ENCODE results near the gene CCDC71L. TPM values are rescaled to one million over a fixed set of nuclear protein-coding genes. Genes with fewer than 3 reads are reported as not detected.
A peak's percentile ranks its signal among the peaks of the same experiment; 100 is the strongest.

Gene CCDC71L
- total RNA-seq, 1 experiment from 2014 or later, result 11.0 TPM

DNA sequence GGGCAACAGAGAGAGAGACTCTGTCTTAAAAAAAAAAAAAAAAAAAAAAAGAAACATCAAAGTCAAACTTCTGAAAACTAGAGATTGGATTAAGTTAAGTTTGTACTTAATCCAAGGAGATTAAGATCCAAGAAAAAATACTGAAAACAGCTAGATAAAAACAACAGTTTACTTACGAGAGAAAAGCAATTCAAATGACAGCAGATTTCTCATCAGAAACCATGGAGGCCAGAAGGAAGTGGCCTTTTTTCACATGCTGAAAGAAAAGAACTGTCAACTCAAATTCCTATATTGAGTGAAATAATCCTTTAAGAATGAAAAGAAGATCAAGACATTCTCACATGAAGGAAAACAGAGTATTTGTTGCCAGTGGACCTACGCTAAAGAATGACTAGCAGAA is 5.4 kb upstream of the CCDC71L start:
- Histone ChIP-seq H3K9me3 (no peaks in the 10 kb centered on the region), H3K4me3 (no peak overlapping the region), H3K27me3 (no peaks in the 10 kb centered on the region), H3K36me3 (no peaks in the 10 kb centered on the region)
- DNase-seq, result no peak

- H3K4me3 ChIP-seq, result no peak overlapping the region
- H3K9me3 ChIP-seq, result no peaks in the 10 kb centered on the region
Measured at GRCh38 chr7:106664343-106664742, 3.4 kb upstream of the CCDC71L start.

DNA sequence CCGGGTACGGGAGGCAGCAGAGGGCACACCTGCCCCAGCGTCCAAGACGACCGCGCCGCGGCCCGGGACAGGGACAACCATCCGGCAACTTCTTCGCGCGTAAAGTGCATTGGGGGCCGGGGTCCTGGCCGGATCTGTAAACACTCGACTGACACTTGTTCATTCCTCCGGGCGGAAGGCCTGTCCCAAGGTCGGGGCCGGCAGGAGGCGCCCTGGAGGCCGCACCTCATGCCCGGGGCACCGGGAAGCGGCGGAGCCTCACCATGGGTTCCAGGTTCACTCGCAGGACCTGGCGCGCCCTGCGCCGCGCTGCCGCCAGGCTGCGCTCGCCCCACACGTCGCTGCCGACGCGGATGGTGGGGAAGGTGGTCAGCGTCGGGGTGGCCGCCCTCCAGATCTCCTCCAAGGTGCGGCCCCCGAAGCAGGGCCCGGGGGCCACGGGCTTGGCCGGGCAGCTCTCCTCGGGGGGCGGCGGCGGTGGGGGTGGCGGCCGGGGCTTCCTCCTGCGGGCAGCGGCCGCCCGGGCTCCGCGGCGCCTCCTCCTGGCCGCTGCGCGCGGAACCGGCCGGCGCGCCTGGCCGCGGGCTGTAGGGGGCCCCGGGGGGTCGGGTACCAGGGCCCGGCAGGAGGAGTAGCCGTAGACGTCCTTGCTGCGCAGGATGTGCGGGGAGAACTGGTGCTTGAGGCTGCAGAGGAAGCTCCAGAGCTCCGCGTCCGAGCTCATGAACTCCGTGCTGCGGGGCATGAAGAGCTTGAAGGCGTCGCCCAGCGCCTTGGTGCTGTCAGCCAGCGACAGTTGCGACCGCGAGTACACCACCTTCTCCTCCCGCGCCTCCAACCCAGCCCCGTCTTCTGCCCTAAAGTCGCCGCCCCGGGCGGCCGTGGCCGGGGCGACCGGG is 746 bp downstream of the CCDC71L start:
- DNase-seq, result peak; percentile 74
- H3K27me3 ChIP-seq, result no peaks in the 10 kb centered on the region
- H3K36me3 ChIP-seq, result no peaks in the 10 kb centered on the region
- H3K9me3 ChIP-seq, result no peaks in the 10 kb centered on the region
- H3K4me3 ChIP-seq, result peak overlapping the region; percentile 71

More at GRCh38 chr7:106664343-106664742, 3.4 kb upstream of the CCDC71L start:
- Histone ChIP-seq H3K27me3 (no peaks in the 10 kb centered on the region), H3K36me3 (no peaks in the 10 kb centered on the region)
- no peak for DNase-seq

DNA sequence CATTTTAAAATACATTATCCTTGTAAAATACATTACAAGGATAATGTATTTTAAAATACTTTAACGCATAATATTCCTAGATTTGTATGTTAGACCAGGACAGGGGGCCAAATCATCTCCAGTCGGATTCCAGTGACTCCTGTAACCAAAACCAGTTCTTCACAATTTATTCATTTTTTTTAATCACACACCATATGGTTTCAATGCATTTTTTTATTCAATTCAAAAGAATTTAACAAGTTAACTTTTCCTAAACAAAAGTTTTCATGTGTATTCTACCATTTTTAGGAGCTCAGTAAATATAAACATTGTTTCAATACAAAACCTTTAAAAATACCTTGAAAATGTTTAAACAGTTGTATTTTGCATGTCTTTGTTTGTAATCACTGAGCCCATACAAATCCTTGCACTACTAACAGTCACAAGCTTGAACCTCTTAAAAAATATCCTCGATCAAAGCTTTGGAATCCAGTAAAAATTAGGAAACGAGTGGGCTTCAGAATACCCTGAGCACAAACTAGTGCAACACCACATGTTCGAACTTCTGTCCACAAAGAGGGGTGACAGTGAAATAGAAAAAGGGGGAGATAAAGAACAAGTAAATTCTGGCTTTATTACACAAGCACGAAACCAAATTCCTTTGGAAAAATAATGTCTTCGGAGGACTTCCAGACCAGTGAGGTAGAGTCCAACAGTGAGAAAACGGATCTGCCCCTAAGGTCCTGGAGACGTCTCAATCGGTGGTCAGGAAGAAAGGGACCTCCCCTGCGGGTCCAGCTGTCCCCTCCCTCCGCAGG is 1.6 kb downstream of the CCDC71L start:
- H3K9me3 ChIP-seq, result no peaks in the 10 kb centered on the region
- DNase-seq, result no peak
- no peaks in the 10 kb centered on the region for H3K36me3 ChIP-seq
- H3K27me3 ChIP-seq, result no peaks in the 10 kb centered on the region
- H3K4me3 ChIP-seq, result peak overlapping the region; percentile 71

GRCh38 chr7:106658316-106659165 is 2.4 kb downstream of the CCDC71L start:
- no peaks in the 10 kb centered on the region for H3K9me3 ChIP-seq
- no peaks in the 10 kb centered on the region for H3K27me3 ChIP-seq
- DNase-seq, result no peak
- no peaks in the 10 kb centered on the region for H3K36me3 ChIP-seq
- H3K4me3 ChIP-seq, result peak overlapping the region; percentile 71

DNA sequence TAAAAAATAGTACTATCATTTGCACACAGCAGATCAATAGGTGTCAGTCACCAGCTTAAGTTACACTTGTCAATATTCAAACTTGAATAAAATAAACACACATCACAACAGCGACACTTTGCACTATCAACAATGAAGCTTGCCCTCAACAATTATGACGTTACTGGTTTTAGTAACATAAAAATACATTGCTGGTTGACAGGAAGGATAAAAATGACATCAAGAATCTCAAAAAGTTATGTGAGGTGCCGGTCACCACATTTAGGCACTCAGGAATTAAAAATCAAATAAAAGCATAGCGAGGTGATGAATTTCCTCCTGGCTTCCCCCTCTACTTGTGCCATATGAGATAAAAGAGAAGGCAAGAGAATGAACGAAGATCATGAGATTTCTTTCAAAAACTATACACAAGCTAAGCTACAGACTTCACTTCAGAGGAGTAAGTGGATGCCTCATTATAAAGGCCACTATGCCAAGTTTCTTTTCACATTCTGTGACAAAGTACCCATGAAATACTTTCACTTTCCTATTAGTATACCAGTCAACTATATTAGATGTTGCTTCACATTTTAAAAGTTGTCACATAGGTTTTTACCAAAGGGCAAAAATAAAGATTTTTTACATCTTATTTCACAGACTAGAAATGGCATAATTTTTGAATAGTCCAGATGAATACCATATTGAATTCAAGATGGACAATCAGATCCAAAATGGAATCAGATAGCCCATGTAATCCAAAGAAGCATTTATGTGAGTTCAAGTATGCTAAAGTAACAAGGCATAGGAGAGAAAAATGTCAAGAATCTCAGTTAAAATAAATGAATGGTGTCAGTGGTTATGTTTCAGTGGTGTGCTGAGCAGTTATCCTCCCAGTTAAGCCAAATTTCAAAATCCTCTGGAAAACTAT is 3.6 kb downstream of the CCDC71L start:
- H3K9me3 ChIP-seq, result no peaks in the 10 kb centered on the region
- no peak for DNase-seq
- no peak overlapping the region for H3K4me3 ChIP-seq

DNA sequence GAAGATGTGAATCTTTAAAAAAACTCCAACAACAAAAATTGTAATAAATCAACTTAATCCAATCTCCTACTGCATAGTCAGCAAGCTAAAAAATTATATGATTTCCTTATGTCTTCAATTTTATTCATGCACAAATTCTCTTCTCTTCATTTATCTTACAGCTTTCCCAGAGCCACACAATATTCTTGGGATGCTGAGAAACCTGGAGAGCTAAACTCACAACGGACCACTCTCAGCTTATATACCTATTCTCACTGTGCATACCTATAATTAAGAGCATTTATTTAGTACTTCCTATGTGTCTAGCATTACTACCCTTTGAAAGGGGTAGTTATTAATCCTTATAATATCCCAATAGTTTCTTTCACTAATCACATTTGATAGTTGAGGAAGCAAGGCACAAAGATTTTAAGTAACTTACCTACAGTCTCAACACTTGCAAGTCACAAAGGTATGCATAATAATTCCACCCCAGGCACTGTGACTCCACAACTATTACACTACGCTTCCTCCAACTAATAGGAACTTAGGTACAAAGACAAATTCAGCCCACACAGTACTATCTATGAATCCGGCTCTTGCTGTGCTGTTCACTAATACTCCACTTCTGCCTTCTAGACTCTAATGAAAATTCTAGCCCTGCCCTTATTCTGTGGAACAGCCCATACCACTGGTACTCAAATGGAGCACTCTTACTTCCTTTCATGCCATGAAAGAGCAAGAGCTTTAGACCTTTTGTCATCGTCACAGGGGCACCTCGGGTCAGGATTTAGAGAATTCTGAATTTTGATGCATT is 5.1 kb downstream of the CCDC71L start:
- DNase-seq, result no peak
- Histone ChIP-seq H3K27me3 (no peaks in the 10 kb centered on the region), H3K4me3 (no peak overlapping the region), H3K9me3 (no peaks in the 10 kb centered on the region), H3K36me3 (no peaks in the 10 kb centered on the region)

More for the DNA sequence above, 3.6 kb downstream of the CCDC71L start:
- H3K27me3 ChIP-seq, result no peaks in the 10 kb centered on the region
- no peaks in the 10 kb centered on the region for H3K36me3 ChIP-seq

GRCh38 chr7:106653488-106653887 is 7.5 kb downstream of the CCDC71L start:
- no peaks in the 10 kb centered on the region for H3K36me3 ChIP-seq

DNA sequence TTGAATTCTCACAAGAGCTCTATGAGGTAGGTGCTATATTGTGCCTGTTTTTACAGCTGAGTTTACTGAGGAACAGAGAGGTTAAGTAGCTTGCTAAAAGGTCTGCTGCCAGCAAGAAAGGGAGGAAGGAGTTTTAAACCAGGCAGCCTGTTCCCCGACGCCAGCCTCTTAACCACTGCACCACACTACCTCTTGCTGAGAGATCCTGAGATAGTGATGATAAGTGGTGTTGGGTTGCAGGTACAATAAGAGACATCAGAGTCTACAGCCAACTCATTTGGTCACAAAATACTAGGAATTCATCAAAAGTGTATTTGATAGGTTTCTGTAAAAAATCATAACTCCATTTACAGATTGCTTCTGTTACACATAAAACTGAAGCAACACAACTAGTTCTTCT is 8.0 kb downstream of the CCDC71L start:
- no peak overlapping the region for H3K4me3 ChIP-seq
- H3K36me3 ChIP-seq, result no peaks in the 10 kb centered on the region
- no peaks in the 10 kb centered on the region for H3K27me3 ChIP-seq
- no peaks in the 10 kb centered on the region for H3K9me3 ChIP-seq
- DNase-seq, result no peak

More at GRCh38 chr7:106653488-106653887, 7.5 kb downstream of the CCDC71L start:
- no peak for DNase-seq
- no peak overlapping the region for H3K4me3 ChIP-seq
- H3K27me3 ChIP-seq, result no peaks in the 10 kb centered on the region
- no peaks in the 10 kb centered on the region for H3K9me3 ChIP-seq

DNA sequence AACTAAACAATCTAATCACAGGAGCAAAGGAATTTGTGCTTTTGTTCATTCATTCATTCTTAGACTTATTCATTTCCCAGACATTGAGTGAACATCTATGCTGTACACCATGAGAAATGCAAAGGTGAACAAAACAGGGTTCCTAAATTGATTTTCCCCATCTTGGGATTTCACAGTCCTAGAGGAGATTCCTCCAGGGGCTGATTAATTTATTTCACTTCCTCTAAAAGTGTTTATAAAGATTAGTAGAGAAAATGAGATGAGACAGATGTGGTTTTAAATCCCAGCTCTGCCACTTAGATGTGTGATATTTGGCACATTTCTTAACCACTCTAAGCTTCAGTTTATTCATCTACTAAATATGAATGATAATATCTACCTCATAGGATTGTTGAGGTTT is 8.9 kb downstream of the CCDC71L start:
- no peak overlapping the region for H3K4me3 ChIP-seq

DNA sequence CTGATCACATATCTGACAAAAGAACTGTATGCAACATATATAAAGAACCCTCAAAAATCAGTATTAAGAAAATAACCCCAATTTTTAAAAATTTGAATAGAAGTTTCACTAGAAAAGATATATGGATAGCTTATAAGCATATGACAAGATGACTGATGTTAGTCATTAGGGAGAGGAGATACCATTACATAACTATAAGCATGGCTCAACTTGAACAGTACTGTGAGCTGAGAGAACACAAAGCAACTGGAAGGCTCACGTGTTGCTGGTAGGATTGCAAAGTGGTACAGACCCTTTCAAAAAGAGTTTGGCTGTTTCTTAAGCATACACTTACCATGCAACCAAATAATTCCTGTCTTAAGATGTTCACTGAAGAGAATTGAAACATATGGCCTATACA is 14.7 kb downstream of the CCDC71L start:
- Histone ChIP-seq H3K27me3 (no peaks in the 10 kb centered on the region), H3K4me3 (no peak overlapping the region), H3K36me3 (no peaks in the 10 kb centered on the region), H3K9me3 (no peaks in the 10 kb centered on the region)
- DNase-seq, result no peak

More for the DNA sequence above, 8.9 kb downstream of the CCDC71L start:
- H3K36me3 ChIP-seq, result no peaks in the 10 kb centered on the region
- H3K9me3 ChIP-seq, result no peaks in the 10 kb centered on the region
- no peak for DNase-seq
- H3K27me3 ChIP-seq, result no peaks in the 10 kb centered on the region

DNA sequence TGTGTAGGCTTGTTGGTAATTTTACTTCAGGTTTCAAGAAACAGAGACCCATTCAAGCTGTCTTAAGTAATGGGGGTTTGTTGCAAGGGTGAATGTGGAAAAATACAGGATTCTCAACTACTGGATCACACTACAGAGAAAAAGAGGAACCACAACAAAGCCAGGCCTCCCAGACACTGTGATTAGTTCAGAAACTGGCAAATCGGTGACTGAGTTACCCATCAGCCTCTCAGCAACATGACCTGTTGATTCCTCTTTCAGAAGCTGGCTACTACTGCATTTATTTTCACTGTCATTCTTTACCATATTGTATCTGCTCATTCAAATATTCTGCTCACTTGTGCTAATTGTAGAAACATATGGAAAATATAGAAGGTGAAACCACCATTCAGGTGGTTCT is 16.0 kb downstream of the CCDC71L start:
- H3K36me3 ChIP-seq, result no peaks in the 10 kb centered on the region
- no peak overlapping the region for H3K4me3 ChIP-seq
- no peaks in the 10 kb centered on the region for H3K27me3 ChIP-seq
- no peaks in the 10 kb centered on the region for H3K9me3 ChIP-seq
- no peak for DNase-seq

DNA sequence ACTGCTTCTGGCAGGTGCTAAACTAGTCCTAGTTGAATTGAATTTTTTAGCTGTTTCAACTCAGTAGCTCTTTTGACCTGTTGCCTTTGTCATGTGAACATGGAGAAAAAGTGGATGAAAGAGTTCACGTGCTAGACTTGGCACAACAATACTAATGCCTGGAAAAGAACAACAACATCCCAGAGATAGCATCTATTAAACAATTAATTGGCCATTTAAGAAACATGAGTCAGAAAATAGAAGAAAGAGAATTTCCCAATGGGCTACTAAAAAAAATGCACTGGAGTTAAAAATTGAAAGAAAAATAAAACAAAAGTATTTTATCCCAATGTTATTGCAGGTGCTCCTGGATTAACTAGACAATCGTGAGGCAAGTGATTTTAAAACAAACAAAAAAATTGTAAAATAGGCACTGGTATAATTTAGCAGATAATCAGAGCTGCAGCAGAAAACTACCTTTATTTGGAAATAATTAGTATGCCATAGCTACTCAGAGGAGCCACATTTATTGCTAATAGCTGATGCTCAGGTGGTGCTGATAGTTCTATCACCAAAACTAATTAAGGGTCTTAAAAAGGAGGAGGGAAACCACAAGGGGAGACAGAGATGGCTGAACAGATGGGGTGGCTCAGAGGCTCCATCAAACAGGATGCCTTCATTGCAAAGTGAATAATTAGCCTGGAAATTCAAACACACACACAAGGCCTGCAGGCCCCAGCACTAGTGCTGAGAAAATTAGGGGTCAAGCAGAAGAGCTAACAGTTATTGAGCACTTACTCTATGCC is 17.6 kb downstream of the CCDC71L start:
- Histone ChIP-seq H3K36me3 (no peaks in the 10 kb centered on the region), H3K27me3 (no peaks in the 10 kb centered on the region), H3K4me3 (no peak overlapping the region), H3K9me3 (no peaks in the 10 kb centered on the region)
- no peak for DNase-seq

- no peaks in the 10 kb centered on the region for H3K9me3 ChIP-seq
- no peaks in the 10 kb centered on the region for H3K27me3 ChIP-seq
- no peak overlapping the region for H3K4me3 ChIP-seq
- H3K36me3 ChIP-seq, result no peaks in the 10 kb centered on the region
- DNase-seq, result no peak
Measured at GRCh38 chr7:106641416-106641815, 19.5 kb downstream of the CCDC71L start.
